NCI-H69 (cell line): ENCODE measurements around the gene ADRA2A.

Experiments used
- DNase-seq: peaks from one replicate; lab custom pipeline; 2025; lab: John Stamatoyannopoulos, UW

ADRA2A gene

GRCh38 chr10:111083222-111084095 lies 6.6 kb downstream of the ADRA2A start:
- no peak for DNase-seq

GRCh38 chr10:111084366-111085255 lies 7.8 kb downstream of the ADRA2A start:
- DNase-seq, result no peak

- DNase-seq, result no peak
Observed at GRCh38 chr10:111085690-111086353, 9.0 kb downstream of the ADRA2A start.

- no peak for DNase-seq
Observed at GRCh38 chr10:111086574-111086973, 9.7 kb downstream of the ADRA2A start.

- DNase-seq, result no peak
Observed at GRCh38 chr10:111087331-111087756, 10.5 kb downstream of the ADRA2A start.

- DNase-seq, result no peak
Observed at GRCh38 chr10:111087968-111088505, 11.2 kb downstream of the ADRA2A start.

- no peak for DNase-seq
Observed at GRCh38 chr10:111089293-111089692, 12.5 kb downstream of the ADRA2A start.

GRCh38 chr10:111091833-111092232 lies 15.0 kb downstream of the ADRA2A start:
- no peak for DNase-seq

- no peak for DNase-seq
Observed at GRCh38 chr10:111093741-111094380, 17.0 kb downstream of the ADRA2A start.

- DNase-seq, result no peak
Observed at GRCh38 chr10:111098679-111099437, 22.0 kb downstream of the ADRA2A start.

- no peak for DNase-seq
Observed at GRCh38 chr10:111100198-111100597, 23.4 kb downstream of the ADRA2A start.

GRCh38 chr10:111101796-111102195 lies 25.0 kb downstream of the ADRA2A start:
- no peak for DNase-seq

GRCh38 chr10:111102359-111102837 lies 25.6 kb downstream of the ADRA2A start:
- no peak for DNase-seq

GRCh38 chr10:111103196-111103840 lies 26.5 kb downstream of the ADRA2A start:
- DNase-seq, result no peak

GRCh38 chr10:111104811-111105210 lies 28.0 kb downstream of the ADRA2A start:
- DNase-seq, result no peak

GRCh38 chr10:111106081-111106480 lies 29.3 kb downstream of the ADRA2A start:
- no peak for DNase-seq

GRCh38 chr10:111107023-111107422 lies 30.2 kb downstream of the ADRA2A start:
- DNase-seq, result no peak

GRCh38 chr10:111107846-111108245 lies 31.0 kb downstream of the ADRA2A start:
- DNase-seq, result no peak

GRCh38 chr10:111108441-111108840 lies 31.6 kb downstream of the ADRA2A start:
- no peak for DNase-seq
